Left ventricle myocardium inferior (tissue), 1 donor: ENCODE results near the gene RBMS3. TPM values are rescaled to one million over a fixed set of nuclear protein-coding genes. Genes with fewer than 3 reads are reported as not detected.

Source experiments
- DNase-seq: peaks from one replicate; pipeline ENCODE4 v3.0.0-alpha.2; 2020
- H3K27ac ChIP-seq: fragments of 200-600 bp; replicated peaks from 2 replicates; pipeline ENCODE4 v1.8.0; 2021
- H3K27me3 ChIP-seq: fragments of 200-600 bp; 2 replicates; pipeline ENCODE4 v1.8.0; 2021; ENCODE audit warnings: low read depth
- H3K36me3 ChIP-seq: fragments of 200-600 bp; 2 replicates; pipeline ENCODE4 v1.8.0; 2021
- H3K4me1 ChIP-seq: fragments of 200-600 bp; 2 replicates; pipeline ENCODE4 v1.8.0; 2021
- H3K4me3 ChIP-seq: fragments of 200-600 bp; 2 replicates; pipeline ENCODE4 v1.8.0; 2021; ENCODE audit warnings: mild to moderate bottlenecking, moderate library complexity
- H3K9me3 ChIP-seq: fragments of 200-600 bp; replicated peaks from 2 replicates; pipeline ENCODE4 v1.8.0; 2021
- CTCF ChIP-seq: fragments of 200-600 bp; IDR thresholded peaks from 2 replicates; pipeline ENCODE4 v1.8.0; 2021; ENCODE audit warnings: antibody characterized with exemption, mild to moderate bottlenecking, borderline replicate concordance
- intact Hi-C: fragments of 100-400 bp; cut with micrococcal nuclease; formaldehyde crosslinking; loops from one replicate; pipeline ENCODE4 v1.11.0; 2022
- total RNA-seq: library from RNA; stranded (reverse); fragmentation: NEBNext Ultra II Directional; extraction: Animal tissue kit (Norgen Biotek cat#: 25700); gene quantifications from one replicate; pipeline ENCODE4 v1.2.1, GENCODE V29; 2021
- donor health status: DM: no; HTN: yes; CAD: no; lungs with severe emphysema.

Gene RBMS3
- total RNA-seq, 1 donor from 2014 or later = 25.3 TPM

- Histone ChIP-seq H3K27ac (peak overlapping the region; percentile 45), H3K4me3 (no peak overlapping the region), H3K36me3 (no peaks in the 10 kb centered on the region), H3K9me3 (peaks cover 9% of the 10 kb centered on the region), H3K27me3 (no peaks in the 10 kb centered on the region), H3K4me1 (peaks cover 45% of the 10 kb centered on the region)
- intact Hi-C loops = no loop called here
- DNase-seq = no peak
- no peak for TF ChIP-seq CTCF
These were observed 101.5 kb downstream of the RBMS3 start for GRCh38 chr3:29382409-29382808.

- no peak for DNase-seq
- peaks cover 45% of the 10 kb centered on the region for H3K4me1 ChIP-seq
- intact Hi-C loops = no loop called here
- H3K36me3 ChIP-seq = no peaks in the 10 kb centered on the region
- no peak overlapping the region for H3K4me3 ChIP-seq
- H3K27me3 ChIP-seq = no peaks in the 10 kb centered on the region
- peaks cover 9% of the 10 kb centered on the region for H3K9me3 ChIP-seq
- peak overlapping the region; percentile 45 for H3K27ac ChIP-seq
- no peak for TF ChIP-seq CTCF
These were observed 102.0 kb downstream of the RBMS3 start for GRCh38 chr3:29382845-29383244.

DNA sequence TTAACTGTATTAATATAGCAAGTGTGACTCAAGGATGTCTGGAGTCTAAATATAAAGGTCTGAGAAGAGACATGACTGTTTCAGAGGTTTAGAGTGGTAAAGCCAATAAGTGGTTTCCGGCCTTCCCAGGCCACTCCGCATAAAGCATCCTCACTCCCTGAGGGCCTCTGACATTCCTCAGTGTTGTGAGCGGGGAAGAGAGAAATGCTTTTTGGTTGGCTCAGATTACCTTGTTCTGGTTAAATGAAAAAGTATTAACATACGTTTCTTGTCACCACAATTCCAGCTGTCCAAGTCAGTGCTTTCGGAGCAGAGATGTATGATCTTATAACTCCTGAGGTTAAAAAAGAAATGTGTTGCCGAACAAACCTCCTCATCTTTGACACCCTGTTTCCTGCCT, 103.8 kb downstream of the RBMS3 start:
- peaks cover 45% of the 10 kb centered on the region for H3K4me1 ChIP-seq

DNA sequence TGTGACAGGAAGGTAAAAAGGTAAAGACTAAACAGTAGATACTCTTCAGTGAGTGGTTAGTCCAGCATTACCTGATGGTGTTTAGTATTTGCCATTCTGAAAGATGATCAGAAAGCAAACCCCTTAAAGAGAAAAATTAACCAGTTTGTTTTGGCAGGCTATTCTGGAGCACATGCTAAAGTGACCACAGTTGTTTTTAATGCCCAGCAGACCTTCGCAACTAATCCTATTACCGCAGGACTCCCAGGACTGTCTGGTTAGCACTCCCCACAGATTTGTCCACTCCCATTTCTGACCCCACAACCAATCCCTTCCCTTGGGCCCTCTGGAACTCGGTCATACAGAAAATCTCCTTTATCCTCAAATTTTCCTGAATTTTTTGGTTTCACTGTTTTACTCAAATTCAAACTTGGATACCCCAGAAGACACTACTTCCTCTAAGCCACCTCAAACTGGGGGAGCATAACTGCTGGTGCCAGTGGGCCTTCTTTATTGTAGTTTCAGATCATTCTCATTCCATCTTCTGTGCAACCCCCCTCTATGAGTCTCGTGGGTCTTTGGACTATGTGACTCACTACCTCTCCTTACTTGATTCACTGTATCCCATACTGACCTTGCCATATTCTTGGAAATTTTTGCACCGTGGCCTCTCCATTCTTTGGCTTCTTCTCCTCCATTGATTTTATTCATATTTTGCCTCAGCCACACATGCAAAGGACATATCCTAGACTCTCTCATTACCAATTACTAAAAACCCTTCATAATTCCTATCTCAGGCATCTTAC, 104.4 kb downstream of the RBMS3 start:
- peaks cover 45% of the 10 kb centered on the region for H3K4me1 ChIP-seq
- no peak overlapping the region for H3K4me3 ChIP-seq
- DNase-seq = no peak
- no peak for TF ChIP-seq CTCF
- H3K36me3 ChIP-seq = no peaks in the 10 kb centered on the region
- intact Hi-C loops = no loop called here
- H3K27ac ChIP-seq = peak overlapping the region; percentile 60
- no peaks in the 10 kb centered on the region for H3K27me3 ChIP-seq
- H3K9me3 ChIP-seq = peaks cover 9% of the 10 kb centered on the region

More for the DNA sequence above, 103.8 kb downstream of the RBMS3 start:
- no peaks in the 10 kb centered on the region for H3K36me3 ChIP-seq
- peak; percentile 22 for DNase-seq
- H3K4me3 ChIP-seq = no peak overlapping the region
- no peak for TF ChIP-seq CTCF
- H3K27me3 ChIP-seq = no peaks in the 10 kb centered on the region
- intact Hi-C loops = no loop called here
- H3K27ac ChIP-seq = peak overlapping the region; percentile 60
- peaks cover 9% of the 10 kb centered on the region for H3K9me3 ChIP-seq

DNA sequence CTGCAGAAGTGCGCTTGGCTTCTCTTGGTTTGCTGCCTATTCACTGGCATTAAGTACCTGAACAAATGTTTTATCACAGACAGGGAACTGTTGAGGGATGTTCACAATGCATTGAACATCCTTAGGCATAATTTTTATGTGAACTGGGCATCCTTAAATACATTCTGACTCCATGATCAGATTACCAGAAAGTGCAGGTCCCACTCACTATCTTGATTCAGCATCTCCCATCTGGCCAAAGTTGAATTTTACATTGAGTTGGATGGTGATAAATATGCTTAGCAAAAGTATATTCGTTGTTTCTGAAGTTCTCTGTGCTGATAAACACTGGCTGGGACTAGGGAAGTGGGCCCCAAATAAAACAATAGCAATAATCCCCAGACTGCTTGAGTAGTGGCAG, 108.5 kb downstream of the RBMS3 start:
- TF ChIP-seq CTCF = no peak
- H3K4me3 ChIP-seq = no peak overlapping the region
- intact Hi-C loops = no loop called here
- no peak overlapping the region for H3K27ac ChIP-seq
- H3K27me3 ChIP-seq = no peaks in the 10 kb centered on the region
- peaks cover 14% of the 10 kb centered on the region for H3K9me3 ChIP-seq
- no peaks in the 10 kb centered on the region for H3K36me3 ChIP-seq
- peaks cover 20% of the 10 kb centered on the region for H3K4me1 ChIP-seq
- DNase-seq = no peak
